Adrenal gland (tissue), 12 donors: Measurements from ENCODE around the gene PXDN. TPM values are rescaled to one million over a fixed set of nuclear protein-coding genes. Genes with fewer than 3 reads are reported as not detected.

Source experiments
- DNase-seq, 7 donors: peaks; one replicate each; pipeline ENCODE4 v3.0.0-alpha.2; 2019 to 2020
- H3K27ac ChIP-seq, 5 donors: fragments of 200-600 bp; sonication (generic) in 4 of 5; 1 replicate in 3 of 5; 2 replicates in 2 of 5; pipeline versions ENCODE4 v1.5.1 to v1.8.0; 2016 to 2020; ENCODE audit warnings: mild to moderate bottlenecking in 1 of 5
- H3K27me3 ChIP-seq: fragments of 200-600 bp; 2 replicates; pipeline ENCODE4 v1.8.0; 2021
- H3K36me3 ChIP-seq, 2 donors: fragments of 200-600 bp; replicated peaks in 1 of 2; 1 replicate in 1 of 2; 2 replicates in 1 of 2; pipeline versions ENCODE4 v1.5.1 to v1.8.0; 2018 to 2022
- H3K4me1 ChIP-seq, 2 donors: fragments of 200-600 bp; replicated peaks in 1 of 2; 1 replicate in 1 of 2; 2 replicates in 1 of 2; pipeline versions ENCODE4 v1.5.1 to v1.8.0; 2018 to 2021
- H3K4me3 ChIP-seq, 4 donors: fragments of 200-600 bp; sonication (generic) in 3 of 4; one replicate each; pipeline ENCODE4 v1.5.1; 2016 to 2018
- H3K9me3 ChIP-seq, 3 donors: fragments of 200-600 bp; sonication (generic) in 1 of 3; replicated peaks in 1 of 3; 1 replicate in 2 of 3; 2 replicates in 1 of 3; pipeline versions ENCODE4 v1.5.1 to v1.8.0; 2016 to 2021
- CTCF ChIP-seq, 6 experiments: fragments of 450-650 bp in 4 of 6; fragments of 200-600 bp in 2 of 6; sonication (generic) in 1 of 6; IDR thresholded peaks; 1 replicate in 5 of 6; 2 replicates in 1 of 6; pipeline versions ENCODE4 v1.5.1 to v1.8.0; 2016 to 2021; ENCODE audit warnings: antibody characterized with exemption in 6 of 6, mild to moderate bottlenecking in 2 of 6, moderate library complexity in 1 of 6
- POLR2A ChIP-seq, 2 donors: fragments of 450-650 bp; IDR thresholded peaks; one replicate each; pipeline ENCODE4 v1.6.1; 2017; ENCODE audit warnings: antibody characterized with exemption in 2 of 2, mild to moderate bottlenecking in 2 of 2, moderate library complexity in 1 of 2
- WGBS, 4 donors: extraction: QIAGEN DNeasy Blood & Tissue Kit in 2 of 4; methylation state at CpG; one replicate each; pipeline versions ENCODE4 v1.1.5 to v1.1.7; 2013 to 2017; 5-methylcytosine and 5-hydroxymethylcytosine counted together
- intact Hi-C, 2 donors: fragments of 100-400 bp; cut with DNase I; formaldehyde crosslinking; loops; one replicate each; pipeline versions ENCODE4 v1.14.1 to v1.15.0; 2022 to 2023
- polyA plus RNA-seq, 3 donors: library from polyadenylated mRNA; stranded (reverse); fragments of 200-250 nt in 2 of 3; fragments of 350-450 nt in 1 of 3; fragmentation: Illumina TruSeq in 1 of 3; extraction: RNeasy Lipid Tissue Mini Kit (QIAGEN cat#74804) in 1 of 3; gene quantifications; one replicate each; pipeline ENCODE4 v1.2.3, GENCODE V29; 2013 to 2014
- total RNA-seq, 9 donors: library from RNA; depleted of rRNA in 4 of 9; stranded (reverse); fragments of >200 nt in 4 of 9; fragments of 120-200 nt in 1 of 9; fragmentation: NEBNext Ultra II Directional in 1 of 9; extraction: Animal tissue kit (Norgen Biotek cat#: 25700) in 1 of 9; gene quantifications; one replicate each; pipeline versions ENCODE4 v1.1.0 to v1.2.4, GENCODE V29; 2013 to 2023
- donor health status: healthy with polysubstance abuse.
- donor health status: Bipolar disorder and iron deficiency.
- donor health status: DM: yes; HTN: yes; CAD: no.
- donor health status: DM: no; HTN: no; CAD: no.
- donor health status: DM: no; HTN: no; CAD: no.
- donor health status: DM: yes; HTN: yes; CAD: no.

The PXDN gene
- total and polyA plus RNA-seq, 12 donors = 8.5 to 39.5 (median 22.1) TPM

- Histone ChIP-seq H3K36me3 (no peaks in the 10 kb centered on the region), H3K4me3 (no peak overlapping the region), H3K4me1 (no peaks in the 10 kb centered on the region), H3K27ac (no peak overlapping the region), H3K27me3 (no peaks in the 10 kb centered on the region), H3K9me3 (no peaks in the 10 kb centered on the region)
- TF ChIP-seq POLR2A (IDR thresholded peaks at IDR 0.05) (no peak), CTCF (IDR thresholded peaks at IDR 0.05) (no peak)
- intact Hi-C loops = no loop called here
- no peak for DNase-seq
- 79 to 88% (median 85%) methylated on average over 15 of the region's 15 CpGs for WGBS, 4 donors
Measured at GRCh38 chr2:1642066-1642861, 102.1 kb downstream of the PXDN start.

GRCh38 chr2:1641523-1641922 lies 102.8 kb downstream of the PXDN start:
- H3K4me1 ChIP-seq = no peaks in the 10 kb centered on the region
- WGBS, 4 donors = 65 to 71% (median 67%) methylated on average over 3 of the region's 3 CpGs
- H3K27ac ChIP-seq = no peak overlapping the region
- DNase-seq = no peak
- H3K4me3 ChIP-seq = no peak overlapping the region
- intact Hi-C loops = no loop called here
- H3K36me3 ChIP-seq = no peaks in the 10 kb centered on the region
- no peaks in the 10 kb centered on the region for H3K9me3 ChIP-seq
- H3K27me3 ChIP-seq = no peaks in the 10 kb centered on the region
- TF ChIP-seq POLR2A (IDR thresholded peaks at IDR 0.05) = no peak
- no peak for TF ChIP-seq CTCF (IDR thresholded peaks at IDR 0.05)

- TF ChIP-seq CTCF (IDR thresholded peaks at IDR 0.05) = no peak
- no peak for TF ChIP-seq POLR2A (IDR thresholded peaks at IDR 0.05)
- Histone ChIP-seq H3K9me3 (no peaks in the 10 kb centered on the region), H3K27ac (no peak overlapping the region), H3K36me3 (no peaks in the 10 kb centered on the region), H3K4me3 (no peak overlapping the region), H3K27me3 (no peaks in the 10 kb centered on the region), H3K4me1 (no peaks in the 10 kb centered on the region)
- 77 to 85% (median 83%) methylated on average over 14 to 17 of the region's 17 CpGs for WGBS, 4 donors
- intact Hi-C loops = no loop called here
- DNase-seq = no peak
Measured at GRCh38 chr2:1640301-1641135, 103.8 kb downstream of the PXDN start.

- Histone ChIP-seq H3K27ac (no peak overlapping the region), H3K36me3 (no peaks in the 10 kb centered on the region), H3K4me3 (no peak overlapping the region), H3K27me3 (no peaks in the 10 kb centered on the region), H3K4me1 (no peaks in the 10 kb centered on the region), H3K9me3 (no peaks in the 10 kb centered on the region)
- intact Hi-C loops = no loop called here
- DNase-seq = no peak
- WGBS, 4 donors = 81 to 90% (median 87%) methylated on average over 10 to 25 of the region's 25 CpGs
- TF ChIP-seq POLR2A (IDR thresholded peaks at IDR 0.05) (no peak), CTCF (IDR thresholded peaks at IDR 0.05) (no peak)
Measured at GRCh38 chr2:1639086-1639858, 105.0 kb downstream of the PXDN start.
